Upper lobe of left lung (tissue), 6 donors: Measurements from ENCODE around the gene ZNF385D. TPM values are rescaled to one million over a fixed set of nuclear protein-coding genes. Genes with fewer than 3 reads are reported as not detected.

Experiments used
- ATAC-seq, 2 donors: fragments of 200-7000 bp; cut with Tn5 transposase; one replicate each; pipeline ENCODE4 v1.9.1; 2022; ENCODE audit warnings: mild to moderate bottlenecking in 2 of 2, moderate library complexity in 2 of 2; ENCODE audit not compliant: low FRiP score in 2 of 2
- DNase-seq, 2 donors: peaks; one replicate each; pipeline ENCODE4 v3.0.0-alpha.2; 2019 to 2020
- H3K27ac ChIP-seq, 4 donors: fragments of 200-600 bp; sonication (generic); one replicate each; pipeline ENCODE4 v1.5.1; 2016 to 2019
- H3K27me3 ChIP-seq, 4 donors: fragments of 200-600 bp; sonication (generic); one replicate each; pipeline ENCODE4 v1.5.1; 2017 to 2019
- H3K36me3 ChIP-seq, 4 donors: fragments of 200-600 bp; sonication (generic); one replicate each; pipeline ENCODE4 v1.5.1; 2016 to 2019
- H3K4me1 ChIP-seq, 4 donors: fragments of 200-600 bp; sonication (generic); one replicate each; pipeline ENCODE4 v1.5.1; 2018 to 2019
- H3K4me3 ChIP-seq, 4 donors: fragments of 200-600 bp; sonication (generic); one replicate each; pipeline ENCODE4 v1.5.1; 2017 to 2019; ENCODE audit warnings: mild to moderate bottlenecking in 2 of 4, moderate library complexity in 1 of 4
- H3K9me3 ChIP-seq, 4 donors: fragments of 200-600 bp; sonication (generic); one replicate each; pipeline ENCODE4 v1.5.1; 2018 to 2019
- EP300 ChIP-seq, 4 donors: sonication (generic); formaldehyde crosslinking; IDR thresholded peaks; one replicate each; pipeline ENCODE4 v1.5.1; 2017; ENCODE audit warnings: antibody characterized with exemption in 4 of 4, control low read depth in 2 of 4
- POLR2A ChIP-seq, 4 donors: fragments of 450-650 bp; IDR thresholded peaks; one replicate each; pipeline ENCODE4 v1.5.1; 2016 to 2017; ENCODE audit warnings: antibody characterized with exemption in 4 of 4, mild to moderate bottlenecking in 2 of 4
- POLR2AphosphoS5 ChIP-seq, 2 donors: sonication (generic); formaldehyde crosslinking; IDR thresholded peaks; one replicate each; pipeline ENCODE4 v1.5.1; 2017; ENCODE audit warnings: antibody characterized with exemption in 2 of 2
- WGBS, 2 donors: methylation state at CpG; one replicate each; pipeline ENCODE4 v1.1.5; 2017 to 2018; 5-methylcytosine and 5-hydroxymethylcytosine counted together
- total RNA-seq, 6 donors: library from RNA; depleted of rRNA in 4 of 6; stranded (reverse); fragments of >200 nt in 4 of 6; gene quantifications; one replicate each; pipeline versions ENCODE4 v1.1.0 to v1.2.1, GENCODE V29; 2016 to 2021
- TF ChIP-seq, protein P1 (sequence below), 6 experiments: fragments of 450-650 bp in 4 of 6; fragments of 200-600 bp in 2 of 6; sonication (generic) in 2 of 6; IDR thresholded peaks; one replicate each; pipeline ENCODE4 v1.5.1; 2016 to 2019; ENCODE audit warnings: antibody characterized with exemption in 6 of 6
- donor health status: DM: no; HTN: no; CAD: no; lungs with moderate emphysema.
- donor health status: DM: no; HTN: yes; CAD: no; lungs with severe emphysema.

Gene ZNF385D
- total RNA-seq, 6 donors from 2014 or later: 0.20 to 9.2 (median 0.76) TPM; not detected in 1

DNA sequence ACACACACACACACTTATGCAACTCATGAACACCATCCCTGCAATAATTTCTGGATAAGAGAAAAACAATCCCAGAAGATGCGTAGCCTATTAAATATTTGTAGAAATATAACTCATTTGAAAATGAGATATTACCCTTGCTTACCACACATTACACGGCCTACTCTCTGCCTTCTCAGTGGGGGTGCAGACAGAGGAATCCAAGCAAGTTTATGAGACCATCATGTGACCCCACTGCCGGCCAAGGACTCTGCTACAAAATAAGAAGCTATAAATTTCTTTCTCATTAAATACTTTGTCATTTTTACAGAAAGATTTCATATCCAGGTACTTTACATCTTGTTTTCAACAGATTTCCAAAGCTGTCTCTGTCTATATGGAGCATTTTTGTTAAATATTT lies 286.3 kb downstream of the ZNF385D start:
- Histone ChIP-seq H3K4me1 (no peaks in the 10 kb centered on the region), H3K27ac (no peak overlapping the region), H3K9me3 (no peaks in the 10 kb centered on the region), H3K4me3 (no peak overlapping the region), H3K36me3 (no peaks in the 10 kb centered on the region), H3K27me3 (no peaks in the 10 kb centered on the region)
- WGBS, 2 donors: 57 to 63% methylated on average over 3 of the region's 3 CpGs
- DNase-seq (no peak), ATAC-seq (no peak)
- TF ChIP-seq EP300 (IDR thresholded peaks at IDR 0.05): no peak
- no peak for TF ChIP-seq POLR2AphosphoS5 (IDR thresholded peaks at IDR 0.05)
- TF ChIP-seq, protein P1, sequence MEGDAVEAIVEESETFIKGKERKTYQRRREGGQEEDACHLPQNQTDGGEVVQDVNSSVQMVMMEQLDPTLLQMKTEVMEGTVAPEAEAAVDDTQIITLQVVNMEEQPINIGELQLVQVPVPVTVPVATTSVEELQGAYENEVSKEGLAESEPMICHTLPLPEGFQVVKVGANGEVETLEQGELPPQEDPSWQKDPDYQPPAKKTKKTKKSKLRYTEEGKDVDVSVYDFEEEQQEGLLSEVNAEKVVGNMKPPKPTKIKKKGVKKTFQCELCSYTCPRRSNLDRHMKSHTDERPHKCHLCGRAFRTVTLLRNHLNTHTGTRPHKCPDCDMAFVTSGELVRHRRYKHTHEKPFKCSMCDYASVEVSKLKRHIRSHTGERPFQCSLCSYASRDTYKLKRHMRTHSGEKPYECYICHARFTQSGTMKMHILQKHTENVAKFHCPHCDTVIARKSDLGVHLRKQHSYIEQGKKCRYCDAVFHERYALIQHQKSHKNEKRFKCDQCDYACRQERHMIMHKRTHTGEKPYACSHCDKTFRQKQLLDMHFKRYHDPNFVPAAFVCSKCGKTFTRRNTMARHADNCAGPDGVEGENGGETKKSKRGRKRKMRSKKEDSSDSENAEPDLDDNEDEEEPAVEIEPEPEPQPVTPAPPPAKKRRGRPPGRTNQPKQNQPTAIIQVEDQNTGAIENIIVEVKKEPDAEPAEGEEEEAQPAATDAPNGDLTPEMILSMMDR (IDR thresholded peaks at IDR 0.05): no peak
- no peak for TF ChIP-seq POLR2A (IDR thresholded peaks at IDR 0.05)

DNA sequence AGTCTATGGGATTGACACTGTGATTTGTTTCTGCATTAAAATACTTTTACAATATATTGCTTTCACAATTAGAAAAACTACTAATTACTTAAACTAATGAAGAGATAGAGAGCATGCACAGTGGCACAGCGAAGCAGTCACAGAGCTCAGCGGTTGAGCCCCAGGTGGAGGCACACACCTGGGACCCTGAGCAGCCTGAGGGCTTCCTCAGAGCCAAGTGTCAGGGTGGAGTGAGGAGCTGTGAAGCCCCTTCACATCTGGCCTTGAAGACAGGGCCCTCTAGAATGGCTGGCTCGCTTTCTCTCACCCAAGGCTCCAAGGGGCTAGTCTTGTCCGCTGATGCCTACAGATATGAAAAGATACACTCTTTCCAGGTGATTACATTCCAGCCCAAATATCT lies 287.7 kb downstream of the ZNF385D start:
- Histone ChIP-seq H3K27me3 (no peaks in the 10 kb centered on the region), H3K36me3 (no peaks in the 10 kb centered on the region), H3K4me3 (no peak overlapping the region), H3K9me3 (no peaks in the 10 kb centered on the region), H3K27ac (no peak overlapping the region), H3K4me1 (no peaks in the 10 kb centered on the region)
- DNase-seq (no peak), ATAC-seq (no peak)
- 85 to 91% methylated on average over 3 to 4 of the region's 4 CpGs for WGBS, 2 donors
- TF ChIP-seq EP300 (IDR thresholded peaks at IDR 0.05): no peak
- TF ChIP-seq POLR2AphosphoS5 (IDR thresholded peaks at IDR 0.05): no peak
- TF ChIP-seq, protein P1 (IDR thresholded peaks at IDR 0.05): no peak
- TF ChIP-seq POLR2A (IDR thresholded peaks at IDR 0.05): no peak

DNA sequence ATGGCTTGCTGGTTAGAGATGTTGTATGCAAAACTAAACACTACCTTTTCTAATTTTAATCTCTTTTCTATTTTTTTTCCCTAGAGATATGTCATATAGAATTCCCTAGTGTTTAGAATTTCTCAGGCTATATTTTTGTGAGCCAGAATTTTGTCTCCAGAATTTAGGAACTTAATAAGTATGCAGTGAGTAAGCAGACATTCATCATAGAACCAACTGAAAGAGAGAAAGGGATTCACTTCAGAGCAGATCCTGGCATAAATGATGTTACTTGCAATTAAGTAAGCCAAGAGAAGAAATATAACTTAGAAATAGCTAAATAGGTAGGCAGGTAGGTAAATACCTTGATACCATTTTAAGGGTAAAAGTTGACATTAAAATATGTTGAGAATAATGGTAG lies 288.9 kb downstream of the ZNF385D start:
- no peaks in the 10 kb centered on the region for H3K27me3 ChIP-seq
- H3K4me1 ChIP-seq: no peaks in the 10 kb centered on the region
- no peaks in the 10 kb centered on the region for H3K36me3 ChIP-seq
- H3K9me3 ChIP-seq: no peaks in the 10 kb centered on the region
- ATAC-seq (no peak), DNase-seq (no peak)
- no peak for TF ChIP-seq POLR2AphosphoS5 (IDR thresholded peaks at IDR 0.05)
- no peak overlapping the region for H3K4me3 ChIP-seq
- H3K27ac ChIP-seq: no peak overlapping the region

- WGBS, 2 donors: 77 to 87% methylated on average over 5 of the region's 5 CpGs
- H3K4me1 ChIP-seq: no peaks in the 10 kb centered on the region
- ATAC-seq: no peak
These were observed 293.9 kb downstream of the ZNF385D start for GRCh38 chr3:21457084-21457483.

DNA sequence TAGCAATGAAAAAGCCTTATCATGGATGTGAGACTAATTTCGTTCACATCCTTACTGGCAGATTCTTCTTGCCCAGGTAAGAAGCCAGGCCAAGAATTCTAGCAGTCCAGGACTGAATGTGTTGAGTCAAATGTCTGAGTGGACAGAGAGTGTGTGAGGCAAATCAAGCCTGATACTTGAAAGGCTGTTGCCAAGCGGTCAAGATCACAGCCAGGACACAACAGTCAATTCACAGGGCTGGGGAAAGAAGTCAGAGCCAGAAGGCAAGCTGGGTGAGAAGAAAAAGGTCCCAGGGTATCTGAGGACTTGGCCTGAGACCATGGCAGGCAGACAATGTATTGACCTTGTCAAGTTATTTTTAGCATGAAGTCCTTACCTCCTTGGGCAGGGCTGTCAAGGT lies 301.3 kb downstream of the ZNF385D start:
- H3K27ac ChIP-seq: no peak overlapping the region
- TF ChIP-seq, protein P1 (IDR thresholded peaks at IDR 0.05): no peak
- TF ChIP-seq POLR2A (IDR thresholded peaks at IDR 0.05) (no peak), POLR2AphosphoS5 (IDR thresholded peaks at IDR 0.05) (no peak), EP300 (IDR thresholded peaks at IDR 0.05) (no peak)
- no peak overlapping the region for H3K4me3 ChIP-seq
- DNase-seq (no peak), ATAC-seq (no peak)
- H3K4me1 ChIP-seq: no peaks in the 10 kb centered on the region
- 59% methylated on average over 2 of the region's 2 CpGs for WGBS, 2 donors
- no peaks in the 10 kb centered on the region for H3K27me3 ChIP-seq
- H3K9me3 ChIP-seq: no peaks in the 10 kb centered on the region
- no peaks in the 10 kb centered on the region for H3K36me3 ChIP-seq

More at GRCh38 chr3:21457084-21457483, 293.9 kb downstream of the ZNF385D start:
- TF ChIP-seq POLR2A (IDR thresholded peaks at IDR 0.05) (no peak), EP300 (IDR thresholded peaks at IDR 0.05) (no peak)
- Histone ChIP-seq H3K27me3 (no peaks in the 10 kb centered on the region), H3K27ac (no peak overlapping the region), H3K36me3 (no peaks in the 10 kb centered on the region), H3K9me3 (no peaks in the 10 kb centered on the region), H3K4me3 (no peak overlapping the region)
- no peak for DNase-seq

DNA sequence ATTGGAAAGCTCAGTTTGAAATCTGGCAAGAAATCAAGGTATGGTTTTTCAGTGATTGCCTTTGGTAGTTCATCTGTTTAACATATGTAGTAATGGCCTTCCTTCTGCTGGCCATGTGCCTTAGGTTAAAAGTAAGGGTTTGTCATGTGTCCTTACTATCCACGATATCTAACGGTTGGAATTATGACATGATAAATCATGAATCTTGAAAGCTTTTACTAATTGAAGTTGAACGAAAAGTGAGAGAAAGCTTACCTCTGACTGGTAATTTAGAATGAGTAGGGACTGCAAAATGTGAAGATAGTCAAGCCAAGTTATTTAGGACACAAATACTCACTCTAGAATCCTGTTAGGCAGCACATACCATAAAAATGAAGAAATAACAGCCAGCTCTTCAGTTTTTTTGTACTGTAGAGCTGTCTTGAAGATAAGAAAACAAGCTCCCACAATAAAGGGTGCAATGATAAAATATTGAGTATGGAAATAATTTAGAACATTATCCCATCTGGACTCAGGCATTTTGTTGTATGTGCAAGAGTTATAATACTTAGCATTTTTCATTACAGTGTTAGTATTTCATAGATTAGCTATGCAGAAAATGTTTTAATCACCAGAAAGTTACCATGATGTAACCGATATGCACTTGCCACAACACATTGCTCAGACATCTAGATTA lies 303.4 kb downstream of the ZNF385D start:
- Histone ChIP-seq H3K4me3 (no peak overlapping the region), H3K4me1 (no peaks in the 10 kb centered on the region), H3K9me3 (no peaks in the 10 kb centered on the region), H3K36me3 (no peaks in the 10 kb centered on the region), H3K27ac (no peak overlapping the region), H3K27me3 (no peaks in the 10 kb centered on the region)
- DNase-seq (no peak), ATAC-seq (peak in 1 of 2 donors; percentile 70)
- 83 to 85% methylated on average over 4 of the region's 4 CpGs for WGBS, 2 donors
- TF ChIP-seq, protein P1 (IDR thresholded peaks at IDR 0.05): no peak
- TF ChIP-seq POLR2A (IDR thresholded peaks at IDR 0.05) (no peak), EP300 (IDR thresholded peaks at IDR 0.05) (no peak), POLR2AphosphoS5 (IDR thresholded peaks at IDR 0.05) (no peak)
